K562 (cell line): Measurements from ENCODE around the gene NRG2. TPM values are rescaled to one million over a fixed set of nuclear protein-coding genes. Genes with fewer than 3 reads are reported as not detected.

Source experiments
- ATAC-seq: fragments of 200-7000 bp; cut with Tn5 transposase; 3 replicates; pipeline ENCODE4 v1.9.1; 2020; ENCODE audit warnings: moderate library complexity
- BruUV-seq: library from RNA; stranded (reverse); fragments of 400-500 nt; replicated peaks from 2 replicates; lab custom pipeline; 2021; lab: Mats Ljungman, UMichigan
- CTCF ChIA-PET: fragments of 300-600 bp; formaldehyde crosslinking; extraction: SDS; loops from one replicate; lab custom pipeline; 2021; ENCODE audit warnings: low intra/inter-chr PET ratio; lab: Yijun Ruan, JAX
- POLR2A ChIA-PET: fragments of 300-600, 350-650 bp; sonication (Branson Sonifier 250); formaldehyde crosslinking; extraction: SDS; loops from one replicate; lab custom pipeline; 2021; ENCODE audit warnings: antibody characterized with exemption, inconsistent platforms; lab: Yijun Ruan, JAX
- DNase-seq, 4 experiments: peaks; one replicate each; pipeline versions ENCODE4 v3.0.0 to v3.0.0-alpha.2; 2011 to 2018; ENCODE audit warnings: low spot score in 3 of 4, mixed read lengths in 3 of 4; ENCODE audit errors: extremely low read depth in 1 of 4
- FAIRE-seq: peaks from 2 replicates; lab custom pipeline; 2011; peaks lifted over from hg19 to GRCh38; lab: Jason Lieb, UNC
- H2AFZ ChIP-seq: 2 replicates; pipeline ENCODE4 v1.6.0; 2011; ENCODE audit warnings: low read depth, low read length, control low read depth, inconsistent platforms
- H3K27ac ChIP-seq: fragments of 200-600 bp; 3 replicates; pipeline ENCODE4 v1.8.0; 2011; ENCODE audit warnings: low read depth, mild to moderate bottlenecking, control low read depth, inconsistent platforms, low read length, moderate library complexity, mixed read lengths; ENCODE audit errors: extremely low read depth
- H3K27me3 ChIP-seq, 2 experiments: fragments of 300-600 bp in 1 of 2; 2 replicates in 1 of 2; 3 replicates in 1 of 2; pipeline versions ENCODE4 v1.6.0 to v1.8.0; 2011; ENCODE audit warnings: inconsistent platforms in 2 of 2, low read length in 2 of 2, mild to moderate bottlenecking in 1 of 2, mixed read lengths in 1 of 2, moderate library complexity in 1 of 2; ENCODE audit not compliant: control insufficient read depth in 2 of 2, insufficient read depth in 2 of 2
- H3K36me3 ChIP-seq: fragments of 300-600 bp; 3 replicates; pipeline ENCODE4 v1.8.0; 2011; ENCODE audit warnings: mild to moderate bottlenecking, low read length, inconsistent platforms; ENCODE audit not compliant: control insufficient read depth, insufficient read depth
- H3K4me1 ChIP-seq, 2 experiments: fragments of 200-600 bp in 1 of 2; replicated peaks in 1 of 2; 2 replicates in 1 of 2; 3 replicates in 1 of 2; pipeline versions ENCODE4 v1.5.1 to v1.8.0; 2011; ENCODE audit warnings: inconsistent platforms in 2 of 2, low read length in 2 of 2, mild to moderate bottlenecking in 1 of 2, mixed read lengths in 1 of 2, moderate library complexity in 1 of 2; ENCODE audit not compliant: control insufficient read depth in 2 of 2, insufficient read depth in 2 of 2
- H3K4me2 ChIP-seq: 2 replicates; pipeline ENCODE4 v1.6.1; 2011; ENCODE audit warnings: low read length, control low read depth, inconsistent platforms, mixed read lengths; ENCODE audit not compliant: insufficient read depth
- H3K4me3 ChIP-seq: fragments of 200-600 bp; sonication (generic), shearing (Covaris generic); 2 replicates; pipeline ENCODE4 v1.5.1; 2016; ENCODE audit warnings: control low read depth, inconsistent platforms
- H3K79me2 ChIP-seq: fragments of 200-600 bp; 3 replicates; pipeline ENCODE4 v1.8.0; 2011; ENCODE audit warnings: low read length, inconsistent platforms; ENCODE audit not compliant: control insufficient read depth, insufficient read depth
- H3K9ac ChIP-seq, 2 experiments: 2 replicates each; pipeline versions ENCODE4 v1.6.0 to v1.6.1; 2011; ENCODE audit warnings: low read depth in 2 of 2, low read length in 2 of 2, control low read depth in 1 of 2, inconsistent platforms in 1 of 2, mild to moderate bottlenecking in 1 of 2, mixed read lengths in 1 of 2; ENCODE audit not compliant: insufficient read depth in 1 of 2
- H3K9me1 ChIP-seq: one replicate; pipeline ENCODE4 v1.6.0; 2011; ENCODE audit warnings: inconsistent platforms, mild to moderate bottlenecking, low read length, moderate library complexity; ENCODE audit not compliant: control insufficient read depth, insufficient read depth
- H3K9me3 ChIP-seq: replicated peaks from 2 replicates; pipeline ENCODE4 v1.5.1; 2011; ENCODE audit warnings: low read depth, low read length, inconsistent platforms; ENCODE audit not compliant: control insufficient read depth, insufficient read depth
- H4K20me1 ChIP-seq: replicated peaks from 2 replicates; pipeline ENCODE4 v1.6.1; 2011; ENCODE audit warnings: low read length, inconsistent platforms, mixed read lengths; ENCODE audit not compliant: control insufficient read depth, insufficient read depth
- ARID2 ChIP-seq: fragments of 450-650 bp; IDR thresholded peaks from 2 replicates; pipeline ENCODE4 v1.6.1; 2017; ENCODE audit warnings: antibody characterized with exemption, mild to moderate bottlenecking
- BCOR ChIP-seq: fragments of 450-650 bp; IDR thresholded peaks from 2 replicates; pipeline ENCODE4 v1.6.1; 2016
- CEBPG ChIP-seq, 3 experiments: fragments of 200-800 bp in 1 of 3; sonication (Bioruptor generic) in 1 of 3; sonication (generic) in 1 of 3; formaldehyde crosslinking in 1 of 3; IDR thresholded peaks in 2 of 3; conservative IDR thresholded peaks in 1 of 3; 2 replicates each; pipeline versions ENCODE4 v1.6.1 to v1.8.0; 2016 to 2022; ENCODE audit warnings: missing compliant biosample characterization in 2 of 3, missing genetic modification characterization in 2 of 3, mild to moderate bottlenecking in 1 of 3, missing genetic modification reagents in 1 of 3
- CHD4 ChIP-seq: fragments of 200-600 bp; sonication (generic); IDR thresholded peaks from 3 replicates; pipeline ENCODE4 v1.6.1; 2012; ENCODE audit warnings: low read depth, mild to moderate bottlenecking, mixed read lengths, low read length, inconsistent platforms; ENCODE audit not compliant: insufficient read depth, insufficient replicate concordance, poor library complexity, severe bottlenecking
- ERF ChIP-seq: fragments of 450-650 bp; formaldehyde crosslinking; IDR thresholded peaks from 2 replicates; pipeline ENCODE4 v1.4.0; 2020; ENCODE audit warnings: mild to moderate bottlenecking, mixed read lengths
- HDAC8 ChIP-seq: fragments of 450-650 bp; IDR thresholded peaks from 2 replicates; pipeline ENCODE4 v1.6.1; 2016; ENCODE audit warnings: mild to moderate bottlenecking, missing genetic modification characterization, moderate library complexity, missing compliant biosample characterization
- HMG20B ChIP-seq: fragments of 250-450 bp; sonication (Bioruptor Pico); IDR thresholded peaks from 2 replicates; pipeline ENCODE4 v1.5.0; 2021; ENCODE audit warnings: mild to moderate bottlenecking
- RCOR1 ChIP-seq, 2 experiments: IDR thresholded peaks; 2 replicates each; pipeline ENCODE4 v1.6.1; 2012; ENCODE audit warnings: low read depth in 2 of 2, low read length in 2 of 2, borderline replicate concordance in 1 of 2, improper control_type of control experiment in 1 of 2
- SMARCA4 ChIP-seq: fragments of 450-650 bp; IDR thresholded peaks from 2 replicates; pipeline ENCODE4 v1.6.1; 2016
- ZFP36 ChIP-seq: fragments of 150-350 bp; IDR thresholded peaks from 2 replicates; pipeline ENCODE4 v1.6.1; 2018; ENCODE audit warnings: low read length, low read depth; ENCODE audit not compliant: partially characterized antibody
- WGBS: fragments of 100-300 bp; shearing (Covaris generic); methylation state at CpG from one replicate; pipeline ENCODE4 v1.1.6; 2016; ENCODE audit warnings: low coverage, mixed read lengths; ENCODE audit not compliant: insufficient coverage; ENCODE audit errors: missing lambda C conversion rate; 5-methylcytosine and 5-hydroxymethylcytosine counted together
- in situ Hi-C: fragments of 300-500 bp; cut with MboI; formaldehyde crosslinking; loops from 4 replicates; pipeline ENCODE4 v1.15.0; 2018; ENCODE audit warnings: inconsistent platforms, mixed read lengths
- intact Hi-C: fragments of 100-400 bp; cut with micrococcal nuclease; formaldehyde crosslinking; loops from 2 replicates; pipeline ENCODE4 v1.14.2; 2022
- polyA plus RNA-seq, 8 experiments: library from polyadenylated mRNA; depleted of rRNA in 4 of 8; stranded (reverse) in 5 of 8; unstranded in 3 of 8; fragments of >200 nt; fragmentation: Nextera tagmentation in 2 of 8; fragmentation: Illumina TruSeq in 1 of 8; extraction: Ambion mirVana in 2 of 8; extraction: Trizol in 1 of 8; gene quantifications; 2 replicates each; pipeline versions ENCODE4 v1.2.1 to v1.2.3, GENCODE V29; 2011 to 2014; ENCODE audit warnings: inconsistent platforms in 1 of 8, missing spikeins in 1 of 8
- total RNA-seq, 7 experiments: library from RNA; depleted of rRNA in 6 of 7; stranded (reverse); fragments of >200 nt in 6 of 7; fragmentation: Illumina TruSeq in 2 of 7; extraction: Trizol in 2 of 7; gene quantifications; 2 replicates each; pipeline versions ENCODE4 v1.2.1 to v1.2.3, GENCODE V29; 2011 to 2021; ENCODE audit warnings: low replicate concordance in 1 of 7
- TF ChIP-seq, protein P1 (sequence below): sonication (generic); formaldehyde crosslinking; IDR thresholded peaks from 2 replicates; pipeline ENCODE4 v1.8.1; 2023; ENCODE audit warnings: mild to moderate bottlenecking, missing genetic modification reagents
- TF ChIP-seq, protein P2 (sequence below): sonication (generic); formaldehyde crosslinking; IDR thresholded peaks from 2 replicates; pipeline ENCODE4 v1.8.1; 2022; ENCODE audit warnings: missing genetic modification reagents
- TF ChIP-seq, protein P3 (sequence below): fragments of 450-650 bp; IDR thresholded peaks from 2 replicates; pipeline ENCODE4 v1.6.1; 2016; ENCODE audit warnings: missing biosample characterization, missing genetic modification characterization
- TF ChIP-seq, protein P4 (sequence below): fragments of 250-450 bp; sonication (Bioruptor Pico); IDR thresholded peaks from 2 replicates; pipeline ENCODE4 v1.8.0; 2022; ENCODE audit warnings: inconsistent platforms
- TF ChIP-seq, protein P5 (sequence below): fragments of 450-650 bp; conservative IDR thresholded peaks from 2 replicates; pipeline ENCODE4 v1.6.1; 2016; ENCODE audit warnings: missing genetic modification characterization, low read depth, mild to moderate bottlenecking, control low read depth, missing compliant biosample characterization

Gene NRG2
- total and polyA plus RNA-seq, 9 of the 15 experiments (the other 6 are each of a cell fraction or from before 2014, with no cell fraction given), result not detected

DNA sequence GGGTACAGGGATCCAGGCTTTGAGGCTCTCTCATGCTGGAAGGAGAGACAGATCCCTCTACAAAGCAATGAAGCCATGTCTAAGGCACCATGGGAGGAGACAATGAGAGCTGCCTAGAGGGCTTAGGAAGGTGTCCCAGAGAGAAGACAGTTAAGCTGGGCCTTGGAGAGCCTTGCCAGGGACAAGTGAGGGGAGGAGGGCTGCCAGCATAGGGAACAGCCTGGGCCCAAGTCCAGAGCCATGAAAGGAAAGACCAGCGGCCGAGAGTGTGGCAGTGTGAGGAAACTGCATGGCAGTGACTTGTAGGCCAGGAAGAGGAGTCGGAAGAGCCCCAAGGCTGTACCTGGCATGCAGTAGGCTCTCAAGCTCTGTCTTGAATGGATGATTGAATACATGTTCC, 159.0 kb downstream of the NRG2 start:
- peaks cover 3 to 12% of the 10 kb centered on the region in 2 experiments for H3K4me1 ChIP-seq
- TF ChIP-seq, protein P1, sequence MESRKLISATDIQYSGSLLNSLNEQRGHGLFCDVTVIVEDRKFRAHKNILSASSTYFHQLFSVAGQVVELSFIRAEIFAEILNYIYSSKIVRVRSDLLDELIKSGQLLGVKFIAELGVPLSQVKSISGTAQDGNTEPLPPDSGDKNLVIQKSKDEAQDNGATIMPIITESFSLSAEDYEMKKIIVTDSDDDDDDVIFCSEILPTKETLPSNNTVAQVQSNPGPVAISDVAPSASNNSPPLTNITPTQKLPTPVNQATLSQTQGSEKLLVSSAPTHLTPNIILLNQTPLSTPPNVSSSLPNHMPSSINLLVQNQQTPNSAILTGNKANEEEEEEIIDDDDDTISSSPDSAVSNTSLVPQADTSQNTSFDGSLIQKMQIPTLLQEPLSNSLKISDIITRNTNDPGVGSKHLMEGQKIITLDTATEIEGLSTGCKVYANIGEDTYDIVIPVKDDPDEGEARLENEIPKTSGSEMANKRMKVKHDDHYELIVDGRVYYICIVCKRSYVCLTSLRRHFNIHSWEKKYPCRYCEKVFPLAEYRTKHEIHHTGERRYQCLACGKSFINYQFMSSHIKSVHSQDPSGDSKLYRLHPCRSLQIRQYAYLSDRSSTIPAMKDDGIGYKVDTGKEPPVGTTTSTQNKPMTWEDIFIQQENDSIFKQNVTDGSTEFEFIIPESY, result no peak
- TF ChIP-seq HDAC8 (tag) (no peak), ARID2 (no peak), SMARCA4 (no peak), ERF (CRISPR knock-in tag) (no peak), BCOR (no peak), ZFP36 (no peak), HMG20B (CRISPR knock-in tag) (no peak), RCOR1 (IDR thresholded peaks at IDR 0.05; ENCODE audit: borderline replicate concordance in 1 of 2, low read depth in 2 of 2, low read length in 2 of 2) (no peak), CEBPG (CRISPR knock-in tag; IDR thresholded peaks at IDR 0.05) (no peak), CEBPG (tag; conservative IDR thresholded peaks at IDR 0.05 in 1 of 2, IDR thresholded peaks at IDR 0.05 in 1 of 2) (no peak), CHD4 (no peak)
- TF ChIP-seq, protein P2, sequence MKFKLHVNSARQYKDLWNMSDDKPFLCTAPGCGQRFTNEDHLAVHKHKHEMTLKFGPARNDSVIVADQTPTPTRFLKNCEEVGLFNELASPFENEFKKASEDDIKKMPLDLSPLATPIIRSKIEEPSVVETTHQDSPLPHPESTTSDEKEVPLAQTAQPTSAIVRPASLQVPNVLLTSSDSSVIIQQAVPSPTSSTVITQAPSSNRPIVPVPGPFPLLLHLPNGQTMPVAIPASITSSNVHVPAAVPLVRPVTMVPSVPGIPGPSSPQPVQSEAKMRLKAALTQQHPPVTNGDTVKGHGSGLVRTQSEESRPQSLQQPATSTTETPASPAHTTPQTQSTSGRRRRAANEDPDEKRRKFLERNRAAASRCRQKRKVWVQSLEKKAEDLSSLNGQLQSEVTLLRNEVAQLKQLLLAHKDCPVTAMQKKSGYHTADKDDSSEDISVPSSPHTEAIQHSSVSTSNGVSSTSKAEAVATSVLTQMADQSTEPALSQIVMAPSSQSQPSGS (CRISPR knock-in tag), result no peak
- TF ChIP-seq, protein P3, sequence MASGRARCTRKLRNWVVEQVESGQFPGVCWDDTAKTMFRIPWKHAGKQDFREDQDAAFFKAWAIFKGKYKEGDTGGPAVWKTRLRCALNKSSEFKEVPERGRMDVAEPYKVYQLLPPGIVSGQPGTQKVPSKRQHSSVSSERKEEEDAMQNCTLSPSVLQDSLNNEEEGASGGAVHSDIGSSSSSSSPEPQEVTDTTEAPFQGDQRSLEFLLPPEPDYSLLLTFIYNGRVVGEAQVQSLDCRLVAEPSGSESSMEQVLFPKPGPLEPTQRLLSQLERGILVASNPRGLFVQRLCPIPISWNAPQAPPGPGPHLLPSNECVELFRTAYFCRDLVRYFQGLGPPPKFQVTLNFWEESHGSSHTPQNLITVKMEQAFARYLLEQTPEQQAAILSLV (tag), result no peak
- TF ChIP-seq, protein P4, sequence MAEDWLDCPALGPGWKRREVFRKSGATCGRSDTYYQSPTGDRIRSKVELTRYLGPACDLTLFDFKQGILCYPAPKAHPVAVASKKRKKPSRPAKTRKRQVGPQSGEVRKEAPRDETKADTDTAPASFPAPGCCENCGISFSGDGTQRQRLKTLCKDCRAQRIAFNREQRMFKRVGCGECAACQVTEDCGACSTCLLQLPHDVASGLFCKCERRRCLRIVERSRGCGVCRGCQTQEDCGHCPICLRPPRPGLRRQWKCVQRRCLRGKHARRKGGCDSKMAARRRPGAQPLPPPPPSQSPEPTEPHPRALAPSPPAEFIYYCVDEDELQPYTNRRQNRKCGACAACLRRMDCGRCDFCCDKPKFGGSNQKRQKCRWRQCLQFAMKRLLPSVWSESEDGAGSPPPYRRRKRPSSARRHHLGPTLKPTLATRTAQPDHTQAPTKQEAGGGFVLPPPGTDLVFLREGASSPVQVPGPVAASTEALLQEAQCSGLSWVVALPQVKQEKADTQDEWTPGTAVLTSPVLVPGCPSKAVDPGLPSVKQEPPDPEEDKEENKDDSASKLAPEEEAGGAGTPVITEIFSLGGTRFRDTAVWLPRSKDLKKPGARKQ (CRISPR knock-in tag), result no peak
- TF ChIP-seq, protein P5, sequence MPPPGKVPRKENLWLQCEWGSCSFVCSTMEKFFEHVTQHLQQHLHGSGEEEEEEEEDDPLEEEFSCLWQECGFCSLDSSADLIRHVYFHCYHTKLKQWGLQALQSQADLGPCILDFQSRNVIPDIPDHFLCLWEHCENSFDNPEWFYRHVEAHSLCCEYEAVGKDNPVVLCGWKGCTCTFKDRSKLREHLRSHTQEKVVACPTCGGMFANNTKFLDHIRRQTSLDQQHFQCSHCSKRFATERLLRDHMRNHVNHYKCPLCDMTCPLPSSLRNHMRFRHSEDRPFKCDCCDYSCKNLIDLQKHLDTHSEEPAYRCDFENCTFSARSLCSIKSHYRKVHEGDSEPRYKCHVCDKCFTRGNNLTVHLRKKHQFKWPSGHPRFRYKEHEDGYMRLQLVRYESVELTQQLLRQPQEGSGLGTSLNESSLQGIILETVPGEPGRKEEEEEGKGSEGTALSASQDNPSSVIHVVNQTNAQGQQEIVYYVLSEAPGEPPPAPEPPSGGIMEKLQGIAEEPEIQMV (tag), result no peak
- no peak for ATAC-seq
- ChIA-PET POLR2A (interaction anchor here (1.4 kb wide), 1 partner anchor 10 kb away, joined by 3 read pairs; no protein-coding TSS in a partner anchor), CTCF (no interaction called here)
- no peak overlapping the region for H2AFZ ChIP-seq
- H3K9me3 ChIP-seq, result no peaks in the 10 kb centered on the region
- peaks cover 4 to 46% of the 10 kb centered on the region in 2 experiments; a peak in 2 of 5 replicates for H3K27me3 ChIP-seq
- 6% methylated on average over 3 of the region's 3 CpGs for WGBS
- no peaks in the 10 kb centered on the region for H3K36me3 ChIP-seq
- H4K20me1 ChIP-seq, result no peaks in the 10 kb centered on the region
- DNase-seq, result no peak
- intact Hi-C loops, result no loop called here
- no peak overlapping the region for H3K9ac ChIP-seq
- BruUV-seq, result no TSS peak
- no peaks in the 10 kb centered on the region for H3K9me1 ChIP-seq
- no peak for FAIRE-seq
- H3K4me2 ChIP-seq, result no peak overlapping the region
- no peak overlapping the region for H3K4me3 ChIP-seq
- H3K79me2 ChIP-seq, result no peaks in the 10 kb centered on the region
- no peak overlapping the region for H3K27ac ChIP-seq
- in situ Hi-C loops, result no loop called here
